Omental fat pad (tissue), 4 donors: ENCODE measurements around the gene GLI3. TPM values are rescaled to one million over a fixed set of nuclear protein-coding genes. Genes with fewer than 3 reads are reported as not detected.

Experiments used
- ATAC-seq: fragments of 150-250 bp; one replicate; pipeline ENCODE4 v1.9.1; 2016; ENCODE audit warnings: mild to moderate bottlenecking, moderate library complexity; ENCODE audit not compliant: low FRiP score
- DNase-seq: peaks from one replicate; pipeline ENCODE4 v3.0.0-alpha.2; 2019; ENCODE audit warnings: low spot score
- CTCF ChIP-seq, 3 donors: fragments of 450-650 bp; IDR thresholded peaks; one replicate each; pipeline ENCODE4 v1.5.1; 2016 to 2017; ENCODE audit warnings: antibody characterized with exemption in 3 of 3, mild to moderate bottlenecking in 3 of 3, moderate library complexity in 2 of 3
- total RNA-seq, 4 donors: library from RNA; depleted of rRNA; stranded (reverse); fragments of >200 nt; gene quantifications; one replicate each; pipeline ENCODE4 v1.1.0, GENCODE V29; 2016

Gene GLI3
- total RNA-seq, 4 donors from 2014 or later: 10.0 to 19.2 (median 14.6) TPM

GRCh38 chr7:42198296-42198695 is 38.7 kb downstream of the GLI3 start:
- ATAC-seq: peak; percentile 80
- no peak for TF ChIP-seq CTCF (IDR thresholded peaks at IDR 0.05)
- no peak for DNase-seq

GRCh38 chr7:42197451-42197850 is 39.6 kb downstream of the GLI3 start:
- no peak for DNase-seq
- no peak for TF ChIP-seq CTCF (IDR thresholded peaks at IDR 0.05)
- no peak for ATAC-seq

GRCh38 chr7:42194238-42194637 is 42.8 kb downstream of the GLI3 start:
- no peak for ATAC-seq
- no peak for DNase-seq
- no peak for TF ChIP-seq CTCF (IDR thresholded peaks at IDR 0.05)

DNA sequence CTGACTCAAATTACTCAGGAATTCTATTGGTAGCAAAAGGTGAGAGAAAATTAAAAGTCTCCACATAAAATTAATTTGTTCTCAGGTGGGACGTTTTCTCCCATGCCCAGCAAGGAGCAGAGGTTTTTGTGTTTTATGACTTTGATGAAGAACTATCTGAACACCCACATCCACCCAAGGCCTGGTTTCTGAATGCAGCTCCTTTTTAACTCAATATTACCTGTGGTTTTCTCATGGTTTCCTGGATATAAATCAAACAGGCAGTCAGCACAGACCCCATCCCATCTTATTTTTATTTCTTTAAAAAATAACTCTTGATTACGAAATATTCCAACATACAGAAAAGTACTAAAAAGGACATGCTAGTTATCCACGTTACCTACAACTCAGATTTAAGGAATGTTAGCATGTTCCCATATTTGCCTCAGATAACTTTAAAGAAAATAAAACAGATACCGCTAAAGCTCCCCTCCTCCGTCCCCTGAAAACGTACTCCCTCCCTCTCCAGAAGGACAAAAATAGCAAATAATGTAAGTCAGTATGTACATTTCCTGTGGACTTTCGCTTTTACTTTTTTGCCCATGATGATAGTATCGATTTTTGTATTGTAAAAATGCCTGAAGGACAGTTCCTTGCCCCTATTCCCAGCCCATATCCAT is 43.4 kb downstream of the GLI3 start:
- TF ChIP-seq CTCF (IDR thresholded peaks at IDR 0.05): no peak
- no peak for ATAC-seq
- no peak for DNase-seq

- DNase-seq: no peak
- no peak for TF ChIP-seq CTCF (IDR thresholded peaks at IDR 0.05)
- no peak for ATAC-seq
Observed at GRCh38 chr7:42192851-42193461, 44.1 kb downstream of the GLI3 start.

DNA sequence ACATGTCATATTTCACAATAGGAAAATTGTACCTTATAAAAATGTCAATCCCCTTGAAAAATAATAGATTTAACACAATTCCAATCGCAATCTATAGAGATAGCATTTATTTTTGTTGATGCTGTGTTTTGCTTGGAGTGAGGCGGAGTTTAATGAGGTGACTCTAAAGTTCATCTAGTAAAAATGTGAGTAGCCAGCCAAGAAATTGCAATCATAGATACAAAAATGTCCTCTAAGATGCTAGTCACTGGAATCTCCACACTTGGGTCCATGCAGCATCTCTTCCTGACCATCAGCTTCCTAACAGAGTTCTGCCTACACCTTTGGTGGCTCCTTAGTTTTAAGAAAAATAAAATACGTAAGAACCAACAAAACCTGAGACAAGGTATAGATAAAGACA is 44.9 kb downstream of the GLI3 start:
- TF ChIP-seq CTCF (IDR thresholded peaks at IDR 0.05): no peak
- ATAC-seq: no peak
- DNase-seq: no peak

DNA sequence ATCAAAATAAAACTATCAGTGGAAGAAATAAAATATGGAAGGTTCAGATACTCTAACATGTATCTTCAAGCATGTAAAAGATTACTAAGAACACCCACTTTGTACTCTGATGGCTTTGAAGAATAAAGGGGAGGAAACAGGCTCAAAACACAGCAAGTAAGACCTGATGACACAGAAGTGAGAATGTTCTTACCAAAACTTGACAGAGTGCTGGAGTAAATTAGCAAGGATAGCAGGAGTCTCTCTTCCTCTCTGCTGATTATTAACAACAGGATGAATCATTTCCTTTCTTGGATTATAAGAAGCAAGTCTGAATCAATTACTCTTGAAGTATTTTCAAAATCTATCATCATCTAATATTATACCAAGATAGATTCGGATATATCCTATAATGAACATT is 47.5 kb downstream of the GLI3 start:
- ATAC-seq: peak; percentile 72
- TF ChIP-seq CTCF (IDR thresholded peaks at IDR 0.05): no peak
- DNase-seq: no peak
